ENCODE data around the gene RBM45. TPM values are rescaled to one million over a fixed set of nuclear protein-coding genes. Genes with fewer than 3 reads are reported as not detected.
"Not testable (repeated sequence)": the region's sequence is repeated elsewhere in the genome, so short reads cannot be mapped to it uniquely, and the experiment has no call there.

The RBM45 gene
- total RNA-seq, 1 donor from 2014 or later, result 5.1 TPM

GRCh38 chr2:178152977-178153376 is 40.7 kb downstream of the RBM45 start:
- TF ChIP-seq CTCF (IDR thresholded peaks at IDR 0.05; ENCODE audit: borderline replicate concordance), result no peak
- DNase-seq, result no peak
- no peaks in the 10 kb centered on the region for H3K4me1 ChIP-seq
- no peaks in the 10 kb centered on the region for H3K36me3 ChIP-seq
- intact Hi-C loops (cut with micrococcal nuclease), result no loop called here
- H3K4me3 ChIP-seq, result no peak overlapping the region
- H3K27ac ChIP-seq (replicated peaks), result no peak overlapping the region
- no peaks in the 10 kb centered on the region for H3K9me3 ChIP-seq (replicated peaks)
- H3K27me3 ChIP-seq (ENCODE audit: low read depth), result peaks cover 22% of the 10 kb centered on the region

- intact Hi-C loops (cut with micrococcal nuclease); DNase-seq; H3K27ac ChIP-seq (replicated peaks); H3K4me1 ChIP-seq; H3K36me3 ChIP-seq; H3K4me3 ChIP-seq; H3K9me3 ChIP-seq (replicated peaks): not testable (repeated sequence)
- H3K27me3 ChIP-seq (ENCODE audit: low read depth), result peaks cover 14% of the 10 kb centered on the region
Observed at GRCh38 chr2:178153878-178154277, 41.6 kb downstream of the RBM45 start.

- Histone ChIP-seq H3K27ac (replicated peaks) (no peak overlapping the region), H3K4me1 (no peaks in the 10 kb centered on the region), H3K36me3 (no peaks in the 10 kb centered on the region), H3K4me3 (no peak overlapping the region), H3K27me3 (ENCODE audit: low read depth) (no peaks in the 10 kb centered on the region), H3K9me3 (replicated peaks) (no peaks in the 10 kb centered on the region)
- no peak for DNase-seq
- intact Hi-C loops (cut with micrococcal nuclease), result no loop called here
- no peak for TF ChIP-seq CTCF (IDR thresholded peaks at IDR 0.05; ENCODE audit: borderline replicate concordance)
Observed at GRCh38 chr2:178155524-178155923, 43.3 kb downstream of the RBM45 start.

GRCh38 chr2:178157574-178157973 is 45.3 kb downstream of the RBM45 start:
- Histone ChIP-seq H3K27me3 (ENCODE audit: low read depth) (no peaks in the 10 kb centered on the region), H3K4me1 (no peaks in the 10 kb centered on the region), H3K9me3 (replicated peaks) (no peaks in the 10 kb centered on the region), H3K36me3 (no peaks in the 10 kb centered on the region), H3K4me3 (no peak overlapping the region), H3K27ac (replicated peaks) (no peak overlapping the region)
- no peak for DNase-seq
- intact Hi-C loops (cut with micrococcal nuclease), result no loop called here
- TF ChIP-seq CTCF (IDR thresholded peaks at IDR 0.05; ENCODE audit: borderline replicate concordance), result no peak

- H3K4me3 ChIP-seq, result no peak overlapping the region
- intact Hi-C loops (cut with micrococcal nuclease), result no loop called here
- TF ChIP-seq CTCF (IDR thresholded peaks at IDR 0.05; ENCODE audit: borderline replicate concordance), result no peak
Observed at GRCh38 chr2:178159966-178160365, 47.7 kb downstream of the RBM45 start.

GRCh38 chr2:178160601-178161000 is 48.4 kb downstream of the RBM45 start:
- no peaks in the 10 kb centered on the region for H3K4me1 ChIP-seq

More at GRCh38 chr2:178159966-178160365, 47.7 kb downstream of the RBM45 start:
- Histone ChIP-seq H3K9me3 (replicated peaks) (no peaks in the 10 kb centered on the region), H3K27ac (replicated peaks) (no peak overlapping the region), H3K27me3 (ENCODE audit: low read depth) (no peaks in the 10 kb centered on the region), H3K36me3 (no peaks in the 10 kb centered on the region), H3K4me1 (no peaks in the 10 kb centered on the region)
- no peak for DNase-seq

More at GRCh38 chr2:178160601-178161000, 48.4 kb downstream of the RBM45 start:
- Histone ChIP-seq H3K9me3 (replicated peaks) (no peaks in the 10 kb centered on the region), H3K36me3 (no peaks in the 10 kb centered on the region), H3K4me3 (no peak overlapping the region), H3K27me3 (ENCODE audit: low read depth) (no peaks in the 10 kb centered on the region), H3K27ac (replicated peaks) (no peak overlapping the region)
- no peak for TF ChIP-seq CTCF (IDR thresholded peaks at IDR 0.05; ENCODE audit: borderline replicate concordance)
- DNase-seq, result no peak
- intact Hi-C loops (cut with micrococcal nuclease), result no loop called here
